HG02943 (cell line): Measurements from ENCODE around the gene KCNMB3.
A peak's percentile ranks its signal among the peaks of the same experiment; 100 is the strongest.
"Not testable (repeated sequence)": the region's sequence is repeated elsewhere in the genome, so short reads cannot be mapped to it uniquely, and the experiment has no call there.

Experiments used
- ATAC-seq: cut with Tn5 transposase; IDR thresholded peaks from one replicate; pipeline ENCODE4 v1.9.1; 2021; ENCODE audit warnings: mild to moderate bottlenecking, low read depth, moderate library complexity; ENCODE audit not compliant: unreplicated experiment

Gene KCNMB3

DNA sequence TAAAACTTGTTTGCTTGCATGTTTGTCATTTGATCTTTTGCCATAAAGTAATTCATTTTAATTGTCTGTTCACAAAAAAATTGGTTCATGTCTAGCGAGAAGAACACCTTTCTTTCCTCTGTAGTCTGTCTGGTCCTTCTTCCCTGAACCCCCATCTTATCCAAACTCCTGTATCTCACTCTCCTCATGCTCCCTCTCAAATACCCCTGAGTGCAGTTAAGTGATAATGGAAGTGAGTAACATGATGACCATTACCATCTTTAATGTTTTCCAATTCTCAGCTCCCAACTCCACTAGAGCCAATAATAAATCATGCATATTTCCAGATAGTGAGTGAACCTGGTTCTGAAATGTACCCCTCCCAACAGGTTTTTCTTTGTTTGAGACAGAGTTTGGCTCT is 14.2 kb upstream of the KCNMB3 start:
- no peak for ATAC-seq

DNA sequence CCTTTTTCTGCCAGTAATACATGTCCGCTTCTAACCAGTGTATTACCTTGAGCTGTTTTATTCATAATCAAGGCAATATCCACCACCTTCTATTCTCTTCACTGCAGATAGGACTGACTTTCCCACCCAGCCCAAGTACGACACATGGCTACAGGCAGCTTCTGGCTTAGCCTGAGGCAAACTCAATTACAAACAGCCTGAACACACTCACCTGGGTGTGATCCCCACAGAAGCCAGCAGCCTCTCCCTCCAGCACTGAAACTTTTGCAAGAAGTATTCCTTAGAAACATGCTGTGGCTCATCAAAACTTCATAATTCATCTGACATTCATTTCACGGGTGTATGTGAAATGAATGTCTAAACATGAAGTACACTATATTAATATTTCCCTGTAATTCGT is 13.5 kb upstream of the KCNMB3 start:
- ATAC-seq: no peak

DNA sequence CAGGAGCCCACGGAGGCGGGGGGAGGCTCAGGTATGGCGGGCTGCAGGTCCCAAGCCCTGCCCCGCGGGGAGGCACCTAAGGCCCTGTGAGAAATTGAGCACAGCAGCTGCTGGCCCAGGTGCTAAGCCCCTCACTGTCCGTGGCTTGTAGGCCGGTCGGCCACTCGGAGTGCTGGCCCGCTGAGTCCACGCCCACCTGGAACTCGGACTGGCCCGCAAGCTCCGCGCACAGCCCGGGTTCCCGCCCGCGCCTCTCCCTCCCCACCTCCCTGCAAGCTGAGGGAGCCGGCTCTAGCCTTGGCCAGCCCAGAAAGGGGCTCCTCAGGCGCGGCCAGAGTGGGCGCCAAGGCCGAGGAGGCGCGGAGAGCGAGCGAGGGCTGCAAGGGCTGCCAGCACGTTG is 12.2 kb upstream of the KCNMB3 start:
- ATAC-seq: no peak

DNA sequence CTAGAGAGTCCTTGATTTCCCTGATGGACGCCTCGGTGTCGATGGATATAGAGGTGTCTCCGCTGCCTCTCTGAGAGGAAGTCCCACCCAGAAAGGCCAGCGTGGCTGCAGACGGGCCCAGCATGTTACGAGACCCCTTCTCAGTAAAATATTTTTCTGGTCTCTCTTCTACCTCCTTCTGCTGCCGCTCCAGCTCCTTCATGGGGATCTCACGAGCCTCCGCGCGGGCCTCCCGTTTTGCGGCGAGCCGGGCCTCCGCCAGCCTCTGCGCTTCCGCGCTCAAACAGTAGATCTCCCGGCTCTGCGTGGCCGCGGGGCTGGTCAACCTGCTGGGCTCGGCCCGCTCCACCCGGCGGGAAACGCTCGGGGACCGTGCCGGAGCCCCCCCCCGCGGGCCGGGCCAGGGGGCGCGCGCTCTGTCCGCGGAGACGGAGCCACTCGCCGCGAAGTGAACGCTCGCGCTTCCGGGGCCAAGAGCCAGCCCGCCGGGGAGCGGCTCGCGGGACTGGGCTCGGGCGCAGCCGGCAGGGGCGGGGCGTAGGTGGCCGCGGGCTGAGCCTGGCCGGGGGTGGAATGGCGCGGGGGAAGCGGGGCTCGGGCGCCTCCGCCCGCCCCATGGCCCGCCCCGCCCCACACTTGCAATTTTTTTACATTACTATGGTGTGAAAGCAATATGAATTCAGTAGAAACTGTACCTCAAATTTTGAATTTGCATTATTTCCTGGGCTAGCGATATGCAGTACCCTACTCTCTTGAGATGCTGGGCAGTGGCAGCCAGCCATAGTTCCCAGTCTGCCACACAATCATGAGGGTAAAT is 10.2 kb upstream of the KCNMB3 start:
- ATAC-seq: peak; percentile 88

DNA sequence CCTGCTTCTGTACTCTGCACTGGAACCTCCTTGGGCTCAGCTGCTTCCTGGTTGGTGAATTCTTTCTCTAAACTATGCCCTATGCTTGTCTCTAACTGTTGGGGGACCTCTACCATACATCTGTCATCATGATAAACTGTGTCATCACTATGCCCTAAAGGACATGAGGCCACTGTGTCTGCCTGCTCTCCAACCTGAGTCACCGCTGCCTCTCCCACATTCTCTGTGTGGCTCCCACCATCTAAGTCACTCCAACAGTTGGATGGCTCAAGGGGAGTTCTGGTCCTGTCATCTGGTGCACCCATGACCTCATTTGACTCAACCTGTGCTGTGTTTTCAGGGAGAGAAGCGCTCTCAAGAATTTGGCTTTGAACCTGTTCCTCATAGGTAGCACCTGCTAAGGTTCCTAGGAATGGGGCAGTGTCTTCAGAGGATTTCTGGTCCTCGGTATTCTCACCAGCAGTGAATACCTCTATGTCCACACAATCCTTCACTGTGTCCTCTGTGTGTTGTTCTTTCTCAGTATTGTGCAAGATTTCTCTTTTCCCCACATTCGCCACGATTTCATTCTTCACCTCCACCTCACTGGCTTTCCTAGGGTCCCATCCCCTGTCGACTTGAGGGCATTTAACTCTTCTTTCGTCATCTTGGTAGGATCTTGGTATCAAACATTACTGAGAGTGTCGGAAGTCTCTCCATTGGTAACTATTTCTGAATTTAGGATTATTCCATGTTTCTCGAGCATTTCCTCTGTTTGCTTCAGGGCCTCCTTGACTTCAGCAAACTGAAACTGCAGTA is 9.2 kb upstream of the KCNMB3 start:
- not testable (repeated sequence) for ATAC-seq

DNA sequence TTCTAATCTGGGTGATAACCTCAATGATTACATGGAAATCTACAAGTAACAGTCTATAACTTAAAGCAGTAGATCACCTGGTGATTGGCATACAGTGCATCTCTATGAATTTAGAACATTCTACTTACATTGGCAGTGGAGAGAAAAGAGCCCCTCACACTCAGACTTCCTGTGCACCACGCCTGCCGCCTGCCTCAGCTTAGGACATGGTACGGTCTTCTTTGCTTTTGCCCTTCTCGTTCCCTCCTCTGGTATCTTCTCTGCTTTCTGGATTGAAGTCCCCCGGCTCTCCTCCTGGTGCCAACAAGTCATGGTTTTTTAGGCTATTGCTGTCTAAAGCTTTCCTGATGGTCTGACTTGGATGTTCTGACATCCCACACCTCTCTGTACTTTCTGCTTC is 7.9 kb upstream of the KCNMB3 start:
- no peak for ATAC-seq

DNA sequence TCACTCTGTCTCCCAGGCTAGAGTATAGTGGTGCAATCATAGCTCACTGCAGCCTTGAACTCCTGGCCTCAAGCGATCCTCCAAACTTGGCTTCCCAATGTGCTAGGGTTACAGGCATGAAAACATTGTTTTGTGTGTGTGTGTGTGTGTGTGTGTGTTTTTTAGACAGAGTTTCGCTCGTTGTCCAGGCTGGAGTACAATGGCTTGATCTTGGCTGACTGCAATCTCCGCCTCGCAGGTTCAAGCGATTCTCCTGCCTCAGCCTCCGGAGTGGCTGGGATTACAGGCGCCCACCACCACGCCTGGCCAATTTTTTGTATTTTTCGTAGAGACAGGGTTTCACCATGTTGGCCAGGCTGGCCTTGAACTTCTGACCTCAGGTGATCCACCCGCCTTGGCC is 6.8 kb upstream of the KCNMB3 start:
- ATAC-seq: not testable (repeated sequence)

DNA sequence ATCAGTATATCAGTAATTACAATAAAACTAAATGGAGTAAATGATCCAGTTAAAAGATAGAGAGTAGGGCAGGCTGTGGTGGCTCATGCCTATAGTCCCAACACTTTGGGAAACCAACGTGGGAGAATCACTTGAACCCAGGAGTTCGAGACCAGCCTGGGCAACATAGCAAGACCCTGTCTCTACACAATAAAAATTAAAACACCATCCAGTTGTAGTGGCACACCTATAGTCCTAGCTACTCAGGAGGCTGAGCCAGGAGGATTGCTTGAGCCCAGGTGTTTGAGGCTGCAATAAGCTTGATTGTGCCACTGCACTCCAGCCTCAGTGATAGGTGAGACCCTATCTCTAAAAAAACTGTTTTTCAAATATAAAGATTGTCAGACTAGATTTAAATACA is 5.9 kb upstream of the KCNMB3 start:
- ATAC-seq: no peak

DNA sequence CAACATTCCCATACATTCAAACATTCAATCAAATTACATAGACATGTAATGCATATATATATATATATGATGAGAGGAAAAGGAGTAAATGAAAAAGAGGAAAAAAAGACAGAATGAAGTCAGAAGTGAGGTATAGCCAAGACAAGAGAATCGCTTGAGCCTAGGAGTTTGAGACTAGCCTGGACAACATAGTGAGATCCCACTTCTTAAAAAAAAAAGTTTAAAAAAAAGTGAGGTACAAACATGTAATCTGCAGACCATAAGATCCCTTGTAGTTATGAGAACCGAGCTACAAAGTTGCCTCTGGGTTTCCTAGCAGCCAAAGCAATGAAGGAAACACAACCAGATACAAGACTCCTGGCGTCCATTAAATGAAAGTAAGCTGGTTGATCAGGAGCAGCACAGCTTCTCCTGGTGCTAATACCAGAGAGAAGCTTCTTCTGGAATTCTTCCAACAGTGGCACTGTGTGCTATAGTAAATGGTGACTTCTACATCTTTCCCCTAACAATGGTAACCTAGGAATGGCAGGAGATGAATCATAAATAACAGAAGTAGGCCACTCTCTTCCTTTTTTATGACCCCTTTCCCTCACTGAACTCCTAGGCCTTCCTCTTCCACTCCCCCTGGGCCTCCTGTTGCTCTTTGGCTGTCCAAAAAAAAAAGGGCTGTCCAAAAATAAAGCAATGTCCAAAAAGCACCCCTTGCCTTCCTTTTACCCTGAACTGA is 3.5 kb downstream of the KCNMB3 start:
- no peak for ATAC-seq

DNA sequence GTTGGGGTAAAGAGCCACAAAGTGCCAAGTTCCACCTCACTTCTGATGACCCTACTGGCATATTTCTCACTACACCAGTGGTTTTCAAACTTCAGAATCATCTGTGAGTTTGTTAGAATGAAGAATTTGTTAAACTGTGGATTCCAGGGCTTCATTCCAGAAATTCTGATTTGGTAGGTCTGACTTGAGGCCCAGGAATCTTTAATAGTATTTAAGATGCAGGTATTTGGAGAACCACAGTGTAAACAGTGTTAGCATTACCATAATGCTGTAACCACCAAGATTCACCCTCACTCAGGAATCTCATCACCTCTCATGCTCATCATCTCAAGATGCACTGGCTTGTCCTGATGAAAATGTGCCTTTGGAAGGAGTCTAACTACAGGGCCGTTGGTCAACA is 6.0 kb downstream of the KCNMB3 start:
- ATAC-seq: no peak

DNA sequence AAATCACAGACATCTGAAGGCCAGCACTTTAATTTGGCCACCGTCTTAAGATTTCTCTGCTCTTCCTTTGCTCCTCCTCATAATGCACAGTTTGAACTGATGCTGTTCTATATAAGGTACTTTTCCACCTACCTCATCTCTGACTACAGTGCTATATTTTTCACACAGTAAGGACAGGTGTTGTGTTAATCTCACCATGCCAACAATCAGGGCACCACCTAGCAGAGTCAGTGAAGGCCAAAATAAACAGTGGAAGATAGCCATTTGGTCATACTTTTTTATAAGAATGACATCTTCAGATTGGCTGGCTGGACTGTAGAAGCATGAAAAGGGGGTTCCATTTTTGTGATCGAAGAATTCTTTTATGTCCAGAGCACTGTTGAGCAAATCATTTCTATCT is 8.1 kb downstream of the KCNMB3 start:
- not testable (repeated sequence) for ATAC-seq

DNA sequence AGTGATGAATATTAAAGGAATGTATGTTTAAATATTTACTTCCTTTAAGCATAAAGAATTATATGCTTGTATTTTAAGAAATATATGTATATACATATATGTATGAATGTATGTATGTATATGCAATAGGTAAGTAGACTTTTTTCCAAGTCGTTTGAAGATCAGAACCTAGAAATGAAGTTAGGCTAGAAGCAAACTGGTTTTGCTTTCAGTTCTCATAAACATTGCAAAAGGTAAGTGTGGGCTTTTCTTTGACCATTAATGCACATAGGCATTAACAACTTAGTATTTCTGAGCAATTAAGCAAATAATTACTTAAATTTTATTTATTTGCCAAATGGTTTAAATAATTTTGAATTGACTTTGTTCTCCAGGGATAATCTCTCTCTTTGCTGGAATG is 10.6 kb downstream of the KCNMB3 start:
- not testable (repeated sequence) for ATAC-seq

DNA sequence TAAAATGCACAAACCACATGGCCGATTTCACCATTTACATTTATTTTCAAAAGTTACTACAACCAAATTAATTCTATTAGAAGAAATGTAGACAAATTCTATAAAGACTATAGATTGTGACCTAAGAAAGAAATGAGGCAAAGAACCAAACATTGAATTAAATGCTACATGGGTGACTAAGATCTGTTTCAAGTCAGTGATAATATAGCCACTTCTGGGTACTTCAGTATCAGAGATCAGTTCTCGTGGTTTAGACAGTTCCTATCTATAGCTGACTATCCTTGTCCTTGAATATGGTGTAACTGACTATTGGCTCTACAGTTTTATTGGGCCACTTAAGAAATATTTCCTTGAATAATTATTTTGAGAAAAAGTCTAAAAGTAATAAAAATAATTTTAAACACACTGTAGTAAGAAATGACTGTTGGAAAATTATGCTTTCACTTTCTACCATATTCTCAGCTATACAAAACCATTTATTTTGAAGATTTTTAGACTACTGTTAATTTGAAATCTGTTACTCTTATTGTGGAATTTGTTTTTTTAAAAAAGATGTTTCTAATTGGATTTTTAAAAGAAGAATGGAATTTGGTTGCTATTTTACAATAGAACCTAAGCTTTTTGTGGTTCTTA is 14.1 kb downstream of the KCNMB3 start:
- ATAC-seq: peak; percentile 81

DNA sequence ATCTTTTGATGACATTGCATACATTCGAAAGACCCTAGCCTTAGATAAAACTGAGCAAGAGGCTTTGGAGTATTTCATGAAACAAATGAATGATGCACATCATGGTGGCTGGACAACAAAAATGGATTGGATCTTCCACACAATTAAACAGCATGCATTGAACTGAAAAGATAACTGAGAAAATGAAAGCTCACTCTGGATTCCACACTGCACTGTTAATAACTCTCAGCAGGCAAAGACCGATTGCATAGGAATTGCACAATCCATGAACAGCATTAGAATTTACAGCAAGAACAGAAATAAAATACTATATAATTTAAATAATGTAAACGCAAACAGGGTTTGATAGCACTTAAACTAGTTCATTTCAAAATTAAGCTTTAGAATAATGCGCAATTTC is 16.7 kb downstream of the KCNMB3 start:
- ATAC-seq: no peak

DNA sequence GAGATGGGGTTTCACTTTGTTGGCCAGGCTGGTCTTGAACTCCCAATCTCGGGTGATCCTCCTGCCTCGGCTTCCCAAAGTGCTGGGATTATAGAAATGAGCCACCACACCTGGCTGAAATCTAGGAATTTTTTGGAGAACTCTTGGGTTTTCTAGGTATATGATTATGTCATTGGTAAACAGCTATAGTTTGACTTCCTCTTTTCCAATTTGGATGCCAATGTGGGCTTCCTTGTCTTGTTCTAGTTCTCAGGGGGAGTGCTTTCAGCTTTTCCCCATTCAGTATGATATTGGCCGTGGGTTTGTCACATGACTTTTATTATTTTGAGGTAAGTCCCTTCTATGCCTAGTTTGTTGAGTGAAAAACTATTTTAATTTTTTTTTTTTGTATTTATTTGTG is 17.9 kb downstream of the KCNMB3 start:
- ATAC-seq: no peak

DNA sequence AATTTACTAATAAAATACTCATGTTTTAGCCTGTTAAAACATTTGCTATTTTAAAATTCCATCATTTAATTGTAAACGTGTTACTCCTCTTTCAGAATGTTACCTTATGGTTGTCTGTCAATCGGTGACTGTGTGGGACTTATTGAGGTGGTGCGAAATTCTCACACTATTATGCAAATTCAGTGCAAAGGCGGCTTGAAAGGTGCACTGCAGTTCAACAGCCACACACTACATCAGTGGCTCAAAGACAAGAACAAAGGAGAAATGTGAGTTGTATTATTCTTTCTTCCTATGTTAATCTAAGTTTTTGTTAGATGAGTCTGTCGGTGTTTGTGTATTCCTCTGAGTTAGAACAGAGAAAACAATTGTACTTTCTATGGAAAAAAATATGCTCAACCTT is 21.7 kb downstream of the KCNMB3 start:
- no peak for ATAC-seq

DNA sequence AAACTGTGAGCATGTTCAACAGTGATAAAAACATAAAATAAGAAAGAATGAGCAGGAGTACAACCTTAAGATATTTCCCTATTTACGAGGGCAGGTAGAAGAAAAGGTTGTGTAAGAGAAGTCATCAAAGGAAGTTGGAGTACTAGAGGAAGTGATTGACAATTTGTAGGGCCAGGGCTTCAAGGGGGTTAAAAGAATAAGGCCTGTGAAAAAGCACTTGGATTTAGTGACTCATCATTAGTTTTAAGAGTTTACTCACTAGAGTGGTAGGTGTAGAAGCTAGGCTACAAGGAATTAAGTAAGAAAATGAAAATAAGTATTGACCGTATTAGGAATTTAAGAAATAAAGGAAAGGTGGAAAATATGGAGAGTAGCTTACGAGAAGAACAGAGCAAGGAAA is 23.6 kb downstream of the KCNMB3 start:
- no peak for ATAC-seq

DNA sequence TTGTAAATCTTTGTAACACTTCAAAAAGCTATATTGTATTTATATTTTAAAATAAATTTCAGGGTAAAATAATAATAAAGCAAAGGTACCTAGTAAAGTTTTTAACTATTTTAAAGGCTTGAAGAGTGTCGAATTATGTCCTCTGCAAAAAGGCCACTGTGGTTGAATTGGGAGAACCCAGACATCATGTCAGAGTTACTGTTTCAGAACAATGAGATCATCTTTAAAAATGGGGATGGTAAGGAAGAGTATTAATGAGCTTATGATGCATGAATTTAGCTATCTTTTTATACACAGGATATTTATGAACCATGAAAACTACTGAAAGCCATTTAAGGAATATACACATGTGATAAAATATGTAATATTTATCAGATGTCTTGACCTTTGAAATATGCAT is 26.3 kb downstream of the KCNMB3 start:
- ATAC-seq: no peak

DNA sequence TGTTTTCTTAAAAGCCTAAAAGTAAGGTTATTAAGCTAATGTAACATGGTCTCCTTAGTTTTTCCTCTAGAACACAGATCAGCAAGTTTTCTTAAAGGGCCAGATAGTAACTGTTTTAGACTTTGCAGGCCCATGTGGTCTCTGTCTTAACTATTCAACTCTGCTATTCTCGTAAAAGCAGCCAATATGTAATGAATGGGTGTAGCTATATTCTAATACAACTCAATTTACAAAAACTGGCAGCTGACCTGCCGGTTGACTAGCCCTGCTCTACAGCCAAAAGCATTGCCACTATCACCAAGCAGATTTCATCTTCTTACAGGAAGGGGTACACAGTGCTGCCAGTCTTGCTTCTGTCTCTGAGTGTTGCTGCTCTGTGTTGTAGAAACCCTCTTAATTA is 27.4 kb downstream of the KCNMB3 start:
- no peak for ATAC-seq

DNA sequence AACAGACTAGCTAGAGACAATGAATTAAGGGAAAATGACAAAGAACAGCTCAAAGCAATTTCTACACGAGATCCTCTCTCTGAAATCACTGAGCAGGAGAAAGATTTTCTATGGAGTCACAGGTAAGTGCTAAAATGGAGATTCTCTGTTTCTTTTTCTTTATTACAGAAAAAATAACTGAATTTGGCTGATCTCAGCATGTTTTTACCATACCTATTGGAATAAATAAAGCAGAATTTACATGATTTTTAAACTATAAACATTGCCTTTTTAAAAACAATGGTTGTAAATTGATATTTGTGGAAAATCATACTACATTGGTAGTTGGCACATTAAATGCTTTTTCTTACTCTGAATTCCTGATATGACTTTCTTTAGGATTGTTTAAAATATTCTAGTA is 32.7 kb downstream of the KCNMB3 start:
- ATAC-seq: not testable (repeated sequence)

DNA sequence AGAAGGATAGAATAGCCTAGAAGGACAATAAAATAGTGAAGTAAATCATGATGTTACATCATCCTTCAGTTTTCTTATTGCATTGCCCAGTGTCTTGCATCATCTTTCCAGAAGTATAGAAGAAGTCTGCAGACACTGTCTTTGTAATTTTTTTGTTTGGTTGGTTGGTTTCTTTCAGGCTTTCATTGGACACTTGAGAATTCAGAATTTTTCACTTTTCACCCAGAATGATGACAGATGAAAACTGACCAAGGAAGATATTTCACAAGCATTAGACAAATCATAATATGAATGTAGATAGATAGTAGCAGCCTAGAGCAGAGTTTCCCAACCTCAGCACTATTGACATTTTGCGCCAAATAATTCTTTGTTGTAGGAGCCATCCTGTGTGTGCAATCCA is 35.4 kb downstream of the KCNMB3 start:
- ATAC-seq: not testable (repeated sequence)
